Measurements from ENCODE around the gene DYDC2. TPM values are rescaled to one million over a fixed set of nuclear protein-coding genes. Genes with fewer than 3 reads are reported as not detected.

DYDC2 gene
- 0.07 to 0.16 TPM (median 0.13 TPM) in 3 of 5 replicates, not detected in the others for total RNA-seq (2022; extraction: Qiagen RNA extraction; ENCODE audit: low read depth)

GRCh38 chr10:80356563-80356988 lies at the start of gene DYDC2, which contains the start of gene DYDC1:
Gene DYDC2 (plus strand): TSS chr10:80356781. CDS start chr10:80362444, 5,663 bp downstream.
Gene DYDC1 (minus strand): TSS chr10:80356755. CDS start chr10:80352601, 4,154 bp downstream.

GRCh38 chr10:80408242-80409101 lies 51.9 kb downstream of the DYDC2 start, which contains the start of gene PRXL2A:
Gene PRXL2A (plus strand): TSS chr10:80408551. CDS start chr10:80420468, 11,917 bp downstream.

Other genes with a start within 250 kb of the DYDC2 start
- gene PLAC9, start 224.1 kb upstream of the DYDC2 start, total RNA-seq (2022; extraction: Qiagen RNA extraction; ENCODE audit: low read depth): 0.46 TPM in 1 of 5 replicates, not detected in the others
- gene ANXA11, start 151.2 kb upstream of the DYDC2 start, total RNA-seq (2022; extraction: Qiagen RNA extraction; ENCODE audit: low read depth): 167 to 255 TPM (median 199 TPM) in 5 replicates
- gene MAT1A, start 67.1 kb upstream of the DYDC2 start, total RNA-seq (2022; extraction: Qiagen RNA extraction; ENCODE audit: low read depth): 0.09 to 0.22 TPM in 2 of 5 replicates, not detected in the others
- gene DYDC1, start within 50 bp of the DYDC2 start, total RNA-seq (2022; extraction: Qiagen RNA extraction; ENCODE audit: low read depth): not detected in 5 replicates
- 40.7 to 49.9 TPM (median 45.7 TPM) in 5 replicates for gene PRXL2A, start 51.8 kb downstream of the DYDC2 start, total RNA-seq (2022; extraction: Qiagen RNA extraction; ENCODE audit: low read depth)
- gene TSPAN14, start 97.5 kb downstream of the DYDC2 start, total RNA-seq (2022; extraction: Qiagen RNA extraction; ENCODE audit: low read depth): 106 to 151 TPM (median 131 TPM) in 5 replicates
- not detected in 5 replicates for gene SH2D4B, start 181.1 kb downstream of the DYDC2 start, total RNA-seq (2022; extraction: Qiagen RNA extraction; ENCODE audit: low read depth)